NCI-H2029 treated with DMSO at 0.1 percent for 48 hours (cell line): ENCODE measurements around the gene KSR1.

Source experiments
- DNase-seq: peaks from one replicate; lab custom pipeline; 2025; lab: John Stamatoyannopoulos, UW

KSR1 gene

GRCh38 chr17:27569884-27570577, 113.8 kb downstream of the KSR1 start:
- no peak for DNase-seq

GRCh38 chr17:27570578-27570914, 114.3 kb downstream of the KSR1 start:
- DNase-seq, result no peak

DNA sequence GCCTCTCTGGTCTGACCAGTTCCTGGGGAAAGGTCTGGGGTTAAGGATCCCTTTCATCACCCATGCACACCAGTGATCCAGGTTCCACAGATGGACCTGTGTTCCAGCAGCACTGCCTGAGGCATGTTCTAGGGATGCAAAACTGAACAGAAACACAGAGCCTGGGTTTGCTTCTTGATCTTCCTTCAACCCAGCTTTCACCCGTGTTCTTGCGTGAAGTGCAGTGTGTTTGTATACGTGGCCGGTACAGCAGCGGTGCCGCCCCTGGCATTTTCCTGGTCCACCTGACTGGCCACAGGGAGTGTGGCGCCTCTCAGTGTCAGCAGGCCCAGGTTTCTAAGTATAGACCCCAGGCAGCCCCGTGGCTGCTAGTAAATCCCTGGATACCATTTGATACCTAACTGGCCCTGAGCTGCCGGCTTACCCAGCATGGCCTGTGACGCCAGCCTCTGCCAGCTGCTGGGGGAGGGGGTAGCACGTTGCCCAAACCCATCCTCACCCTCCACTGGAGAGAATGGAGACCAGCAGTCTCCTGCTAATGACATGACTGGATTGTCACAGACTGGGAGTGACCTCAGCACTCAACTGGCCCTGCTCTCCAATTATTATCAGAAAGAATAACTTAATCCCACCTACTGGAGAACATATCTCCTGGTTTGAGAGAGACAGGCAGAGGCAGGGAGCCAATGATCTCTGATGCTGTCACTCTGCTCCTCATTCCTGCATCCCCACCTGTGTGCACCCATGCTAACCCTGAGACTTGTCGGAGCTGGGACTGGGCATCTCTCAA, 115.5 kb downstream of the KSR1 start:
- DNase-seq, result no peak

DNA sequence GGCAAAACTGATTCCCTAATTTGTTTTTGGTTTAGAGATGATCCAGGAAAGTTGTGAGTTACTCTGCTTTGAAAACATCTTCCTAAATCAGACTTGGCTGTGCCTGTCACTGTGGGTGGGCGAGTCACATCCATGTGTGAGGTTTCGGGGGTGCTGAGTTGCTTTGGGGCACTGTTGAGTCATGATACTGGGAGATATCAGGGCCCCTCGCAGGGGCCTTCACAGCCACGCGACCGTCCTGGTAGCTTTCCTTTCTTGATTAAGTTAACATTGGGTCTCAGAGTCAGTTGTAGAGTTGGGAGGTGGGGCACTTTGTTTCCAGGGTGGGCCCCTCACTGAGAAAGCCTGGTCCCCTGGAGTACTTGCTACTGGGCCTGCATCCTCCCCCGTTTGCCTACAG, 116.4 kb downstream of the KSR1 start:
- no peak for DNase-seq

- no peak for DNase-seq
Observed at GRCh38 chr17:27573548-27573947, 117.3 kb downstream of the KSR1 start.

- DNase-seq, result no peak
Observed at GRCh38 chr17:27573971-27574525, 117.8 kb downstream of the KSR1 start.

DNA sequence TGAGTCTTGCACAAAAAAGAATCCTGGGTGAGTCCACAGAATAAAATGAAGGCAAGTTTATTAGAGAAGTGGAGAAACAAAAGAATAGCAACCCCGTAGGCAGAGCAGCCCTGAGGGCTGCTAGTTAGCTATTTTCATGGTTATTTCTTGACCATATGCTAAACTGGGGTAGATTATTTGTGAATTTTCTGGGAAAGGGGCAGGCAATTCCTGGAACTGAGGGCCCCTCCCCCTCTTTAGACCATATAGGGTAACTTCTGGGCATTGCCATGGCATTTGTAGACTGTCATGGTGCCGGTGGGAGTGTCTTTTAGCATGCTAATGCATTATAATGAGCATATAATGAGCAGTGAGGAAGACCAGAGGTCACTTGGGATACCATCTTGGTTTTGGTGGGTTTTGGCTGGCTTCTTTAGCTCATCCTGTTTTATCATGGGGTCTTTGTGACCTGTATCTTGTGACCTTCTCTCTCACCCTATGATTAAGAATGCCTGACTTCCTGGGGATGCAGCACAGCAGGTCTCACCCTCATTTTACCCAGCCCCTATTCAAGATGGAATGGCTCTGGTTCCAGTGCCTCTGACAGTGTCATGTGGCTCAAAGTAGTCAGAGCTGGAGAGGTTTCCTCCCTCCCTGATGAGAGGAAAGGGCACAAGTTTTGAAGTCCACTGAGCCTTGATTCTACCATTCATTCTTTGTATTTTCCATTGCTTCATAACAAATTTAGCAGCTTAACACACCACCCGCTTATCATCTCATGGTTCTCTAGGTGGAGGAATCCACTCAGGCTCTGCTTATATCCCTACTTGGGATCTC, 119.1 kb downstream of the KSR1 start:
- no peak for DNase-seq

GRCh38 chr17:27575912-27576252, 119.6 kb downstream of the KSR1 start:
- no peak for DNase-seq

DNA sequence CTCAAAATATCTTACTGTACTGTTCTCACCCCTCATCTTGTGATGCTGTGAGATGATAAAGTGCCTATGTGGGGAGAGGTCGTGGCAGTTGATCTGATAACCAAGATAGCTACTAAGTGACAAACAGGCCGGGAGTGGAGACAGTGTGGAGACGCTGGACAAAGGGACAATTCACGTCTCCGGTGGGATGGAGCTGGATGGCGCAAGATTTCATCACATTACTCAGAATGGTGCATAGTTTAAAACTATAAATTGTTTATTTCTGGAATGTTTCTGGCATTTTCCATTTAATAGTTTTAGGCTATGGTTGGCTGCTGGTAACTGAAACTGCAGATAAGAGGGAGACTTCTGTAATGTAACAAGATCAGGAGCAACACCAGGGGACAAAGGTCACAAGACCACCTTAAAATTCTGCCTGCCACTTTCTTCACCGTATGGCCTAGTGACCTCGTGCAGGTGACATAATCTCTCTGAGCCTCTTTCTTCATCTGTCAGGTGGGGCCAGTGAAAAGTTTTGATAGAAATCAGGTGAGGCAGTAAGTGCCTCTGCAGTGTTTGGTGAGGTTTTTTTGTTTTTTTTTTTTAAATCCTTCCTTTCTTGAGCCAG, 120.3 kb downstream of the KSR1 start:
- no peak for DNase-seq

DNA sequence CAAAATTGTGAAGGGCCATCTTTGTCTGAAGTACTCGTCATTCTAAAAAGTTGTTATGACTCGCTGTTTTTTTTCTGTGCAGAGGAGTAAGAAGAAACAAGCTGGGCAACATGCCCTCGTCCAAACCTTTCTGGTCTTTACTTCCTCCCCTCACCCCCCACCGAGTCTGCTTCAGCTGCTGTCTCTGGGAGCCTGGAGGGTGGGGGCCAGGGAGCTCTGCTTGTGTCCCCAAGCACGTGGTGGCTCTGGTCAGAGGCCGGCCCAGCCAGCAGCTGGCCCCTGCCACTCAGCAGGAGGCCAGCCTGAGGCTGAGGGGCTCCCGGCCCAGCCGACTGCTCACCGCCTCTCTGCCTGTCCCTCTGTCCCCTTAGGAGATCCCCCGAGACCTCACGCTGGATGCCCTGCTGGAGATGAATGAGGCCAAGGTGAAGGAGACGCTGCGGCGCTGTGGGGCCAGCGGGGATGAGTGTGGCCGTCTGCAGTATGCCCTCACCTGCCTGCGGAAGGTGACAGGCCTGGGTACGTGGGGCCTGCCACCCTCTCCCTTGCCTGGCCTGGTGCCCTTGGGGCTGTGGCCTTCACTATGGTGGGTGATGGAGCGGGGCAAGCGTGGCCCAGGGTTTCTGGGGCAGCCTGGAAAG, 121.0 kb downstream of the KSR1 start:
- DNase-seq, result no peak

GRCh38 chr17:27577884-27578717, 121.9 kb downstream of the KSR1 start:
- DNase-seq, result no peak

- DNase-seq, result no peak
Observed at GRCh38 chr17:27578718-27579085, 122.5 kb downstream of the KSR1 start.

DNA sequence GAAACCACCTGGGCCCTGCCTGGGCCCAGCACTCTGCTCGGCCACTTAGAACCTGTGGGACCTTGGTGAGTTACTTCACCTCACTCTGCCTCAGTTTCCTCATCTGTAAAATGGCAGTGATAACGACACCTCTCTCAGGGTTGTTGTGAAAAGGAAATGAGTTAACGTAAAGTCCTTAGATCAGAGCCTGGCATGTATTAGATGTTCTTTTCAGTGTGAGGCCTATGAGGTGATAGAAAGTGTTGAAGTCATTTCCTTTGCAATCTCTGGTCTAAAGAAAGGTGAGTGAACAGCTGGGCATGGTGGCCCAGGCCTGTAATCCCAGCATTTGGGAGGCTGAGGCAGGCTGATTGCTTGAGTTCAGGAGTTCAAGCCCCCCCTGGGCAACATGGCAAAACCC, 123.1 kb downstream of the KSR1 start:
- DNase-seq, result no peak

DNA sequence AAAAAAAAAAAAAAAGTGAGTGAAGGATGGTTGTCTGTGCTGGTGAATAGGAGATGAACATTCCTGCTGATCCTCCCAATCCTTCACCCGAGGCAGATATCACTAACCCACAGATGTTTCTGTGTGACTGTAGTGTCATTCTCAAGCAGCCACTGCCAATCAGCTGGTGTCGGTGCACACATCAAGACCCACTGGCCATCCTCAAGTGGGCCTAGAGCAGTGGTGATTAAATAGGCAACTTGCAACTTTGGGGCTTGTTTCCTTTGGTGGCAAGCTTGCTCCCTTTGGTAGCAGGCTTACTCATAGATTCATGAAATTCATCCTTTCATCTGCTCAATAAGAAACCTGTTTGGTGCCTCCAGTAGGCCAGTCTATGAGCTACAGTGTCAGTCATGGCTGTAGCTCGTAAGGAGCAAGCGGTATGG, 123.7 kb downstream of the KSR1 start:
- no peak for DNase-seq

GRCh38 chr17:27581016-27581415, 124.8 kb downstream of the KSR1 start:
- DNase-seq, result no peak

GRCh38 chr17:27582696-27583095, 126.4 kb downstream of the KSR1 start:
- DNase-seq, result no peak

DNA sequence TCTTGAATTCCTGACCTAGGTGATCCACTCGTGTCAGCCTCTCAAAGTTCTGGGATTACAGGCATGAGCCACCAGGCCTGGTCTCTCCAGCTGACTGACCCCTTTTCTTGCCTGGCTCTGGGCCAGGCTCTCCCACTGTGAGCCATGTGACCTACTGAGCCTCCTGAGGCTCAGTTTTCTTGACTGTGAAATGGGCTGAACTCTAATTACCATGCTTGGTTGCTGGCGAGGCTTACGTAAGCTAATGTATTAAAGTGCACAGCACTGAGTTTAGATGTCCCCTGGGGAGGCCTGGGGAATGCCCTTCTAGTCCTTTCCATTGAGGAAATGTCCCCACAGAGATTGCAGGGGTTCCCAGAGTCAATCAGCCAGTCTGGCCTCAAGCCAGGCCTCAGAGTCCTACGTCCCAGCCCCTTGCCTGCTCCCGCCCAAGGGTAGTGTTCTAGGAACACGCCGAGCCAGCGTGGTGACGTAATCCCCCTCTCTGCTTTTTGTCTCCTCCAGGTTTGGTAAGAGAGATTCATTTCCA, 129.0 kb downstream of the KSR1 start:
- DNase-seq, result no peak

DNA sequence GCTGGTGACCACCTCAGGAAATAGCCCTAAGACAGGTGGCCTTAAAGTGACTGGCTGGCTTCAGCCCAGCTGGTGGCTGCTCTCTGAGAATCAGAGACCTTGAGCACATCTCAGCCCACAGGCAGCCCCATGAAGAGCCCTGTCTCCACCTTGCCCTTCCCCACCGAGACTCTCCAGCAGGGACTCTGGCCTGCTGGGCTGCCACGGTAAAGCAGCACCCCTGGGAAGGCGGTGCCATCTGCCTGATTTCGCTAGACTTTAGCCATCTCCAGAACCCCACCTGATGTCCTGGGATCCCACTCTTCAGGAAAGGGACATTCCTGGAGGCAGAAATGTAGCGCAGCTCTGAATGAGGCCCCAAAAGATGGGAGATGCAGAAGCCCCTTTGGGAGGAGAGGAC, 129.5 kb downstream of the KSR1 start:
- no peak for DNase-seq

DNA sequence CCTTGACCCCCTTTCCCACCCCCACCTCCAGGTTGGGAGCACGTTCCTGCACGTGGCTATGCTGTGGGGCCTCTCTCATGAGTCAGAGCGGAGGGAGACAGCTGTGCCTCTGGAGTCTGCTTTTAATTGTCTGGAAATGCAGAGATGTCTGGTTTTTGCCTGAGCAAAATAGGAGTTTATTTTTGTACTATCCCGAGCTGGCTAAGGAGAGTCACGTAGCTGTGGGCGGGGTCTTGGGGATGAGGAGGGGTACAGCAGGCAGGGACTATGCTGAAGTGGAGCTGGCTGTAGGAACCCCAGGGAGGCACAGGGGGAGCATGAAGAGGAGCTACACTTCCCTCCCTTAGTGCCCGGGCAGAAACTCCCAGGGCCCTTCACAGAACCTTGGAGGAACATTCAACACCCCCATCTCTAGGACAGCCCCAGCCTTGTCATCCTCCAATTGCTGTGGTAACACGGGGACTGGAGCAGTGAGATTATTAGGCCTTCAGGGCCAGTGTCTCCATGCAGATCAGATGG, 130.0 kb downstream of the KSR1 start:
- DNase-seq, result no peak

DNA sequence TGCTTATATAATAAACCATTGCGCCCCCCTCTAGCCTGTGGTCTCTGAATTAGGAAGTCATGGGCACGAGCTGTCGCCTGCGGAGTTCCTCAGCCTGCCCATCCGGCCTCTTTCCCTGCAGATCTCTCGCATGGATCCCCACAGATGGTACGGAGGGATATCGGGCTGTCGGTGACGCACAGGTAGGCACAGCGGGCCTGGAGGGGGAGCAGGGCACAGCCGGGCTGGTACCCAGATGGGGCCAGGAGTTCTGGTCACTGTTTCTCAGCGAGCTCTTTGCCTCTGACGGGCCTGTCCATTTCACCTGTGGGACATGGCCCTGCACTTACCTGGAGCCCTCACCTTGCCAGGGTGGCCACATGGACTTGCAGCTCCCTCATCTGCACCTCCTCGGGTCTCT, 132.1 kb downstream of the KSR1 start:
- no peak for DNase-seq
